HFFc6 (cell line): ENCODE measurements around the gene EMC6. TPM values are rescaled to one million over a fixed set of nuclear protein-coding genes. Genes with fewer than 3 reads are reported as not detected.

Experiments used
- DNase-seq: peaks from one replicate; pipeline ENCODE4 v3.0.0-alpha.2; 2018
- H3K27ac Mint-ChIP-seq: 2 replicates; pipeline ENCODE4 v1.8.0; 2020; ENCODE audit warnings: mild to moderate bottlenecking, mixed read lengths
- H3K27me3 Mint-ChIP-seq: 2 replicates; pipeline ENCODE4 v1.8.0; 2021; ENCODE audit warnings: mild to moderate bottlenecking, moderate library complexity, mixed read lengths; ENCODE audit not compliant: insufficient read depth
- H3K36me3 Mint-ChIP-seq: 2 replicates; pipeline ENCODE4 v1.8.0; 2021; ENCODE audit warnings: low read depth, mixed read lengths
- H3K4me1 Mint-ChIP-seq: 2 replicates; pipeline ENCODE4 v1.8.0; 2020; ENCODE audit warnings: low read depth, mixed read lengths
- H3K4me3 Mint-ChIP-seq: 2 replicates; pipeline ENCODE4 v1.8.0; 2020; ENCODE audit warnings: mild to moderate bottlenecking, moderate library complexity, mixed read lengths
- H3K9me3 Mint-ChIP-seq: 2 replicates; pipeline ENCODE4 v1.8.0; 2020; ENCODE audit warnings: mild to moderate bottlenecking, mixed read lengths
- total RNA-seq, 6 experiments: library from RNA; stranded (reverse); fragmentation: NEBNext Ultra II Directional; extraction: Animal tissue kit (Norgen Biotek cat#: 25700); gene quantifications; 2 replicates in 1 of 6; 3 replicates in 5 of 6; pipeline ENCODE4 v1.2.3, GENCODE V29; 2021
- TF ChIP-seq, protein P1 (sequence below): fragments of 200-600 bp; sonication (generic); IDR thresholded peaks from 2 replicates; pipeline ENCODE4 v1.5.0; 2021; ENCODE audit warnings: antibody characterized with exemption, mild to moderate bottlenecking

The EMC6 gene
- total RNA-seq, 6 experiments from 2014 or later, result 57.6 to 66.8 (median 64.1) TPM

DNA sequence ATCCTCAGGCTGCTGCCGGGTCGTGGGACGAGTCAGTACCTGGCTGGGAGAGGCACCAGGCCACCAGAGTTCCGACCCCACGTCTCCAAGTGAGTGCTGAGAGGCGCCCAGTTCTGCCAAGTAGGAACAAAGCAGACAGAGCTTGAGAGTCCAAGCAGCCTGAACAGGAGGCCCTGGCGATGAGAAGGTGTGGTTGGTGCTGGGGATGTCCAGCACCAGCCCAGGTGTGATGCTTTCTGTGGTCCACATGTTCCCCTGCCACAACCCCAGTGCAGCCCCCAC is 11.1 kb upstream of the EMC6 start:
- no peak for DNase-seq
- Mint-ChIP-seq H3K27ac (no peak overlapping the region), H3K36me3 (no peaks in the 10 kb centered on the region), H3K27me3 (peaks cover 25% of the 10 kb centered on the region), H3K4me1 (peaks cover 14% of the 10 kb centered on the region), H3K4me3 (no peak overlapping the region), H3K9me3 (no peaks in the 10 kb centered on the region)
- TF ChIP-seq, protein P1, sequence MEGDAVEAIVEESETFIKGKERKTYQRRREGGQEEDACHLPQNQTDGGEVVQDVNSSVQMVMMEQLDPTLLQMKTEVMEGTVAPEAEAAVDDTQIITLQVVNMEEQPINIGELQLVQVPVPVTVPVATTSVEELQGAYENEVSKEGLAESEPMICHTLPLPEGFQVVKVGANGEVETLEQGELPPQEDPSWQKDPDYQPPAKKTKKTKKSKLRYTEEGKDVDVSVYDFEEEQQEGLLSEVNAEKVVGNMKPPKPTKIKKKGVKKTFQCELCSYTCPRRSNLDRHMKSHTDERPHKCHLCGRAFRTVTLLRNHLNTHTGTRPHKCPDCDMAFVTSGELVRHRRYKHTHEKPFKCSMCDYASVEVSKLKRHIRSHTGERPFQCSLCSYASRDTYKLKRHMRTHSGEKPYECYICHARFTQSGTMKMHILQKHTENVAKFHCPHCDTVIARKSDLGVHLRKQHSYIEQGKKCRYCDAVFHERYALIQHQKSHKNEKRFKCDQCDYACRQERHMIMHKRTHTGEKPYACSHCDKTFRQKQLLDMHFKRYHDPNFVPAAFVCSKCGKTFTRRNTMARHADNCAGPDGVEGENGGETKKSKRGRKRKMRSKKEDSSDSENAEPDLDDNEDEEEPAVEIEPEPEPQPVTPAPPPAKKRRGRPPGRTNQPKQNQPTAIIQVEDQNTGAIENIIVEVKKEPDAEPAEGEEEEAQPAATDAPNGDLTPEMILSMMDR, result no peak

DNA sequence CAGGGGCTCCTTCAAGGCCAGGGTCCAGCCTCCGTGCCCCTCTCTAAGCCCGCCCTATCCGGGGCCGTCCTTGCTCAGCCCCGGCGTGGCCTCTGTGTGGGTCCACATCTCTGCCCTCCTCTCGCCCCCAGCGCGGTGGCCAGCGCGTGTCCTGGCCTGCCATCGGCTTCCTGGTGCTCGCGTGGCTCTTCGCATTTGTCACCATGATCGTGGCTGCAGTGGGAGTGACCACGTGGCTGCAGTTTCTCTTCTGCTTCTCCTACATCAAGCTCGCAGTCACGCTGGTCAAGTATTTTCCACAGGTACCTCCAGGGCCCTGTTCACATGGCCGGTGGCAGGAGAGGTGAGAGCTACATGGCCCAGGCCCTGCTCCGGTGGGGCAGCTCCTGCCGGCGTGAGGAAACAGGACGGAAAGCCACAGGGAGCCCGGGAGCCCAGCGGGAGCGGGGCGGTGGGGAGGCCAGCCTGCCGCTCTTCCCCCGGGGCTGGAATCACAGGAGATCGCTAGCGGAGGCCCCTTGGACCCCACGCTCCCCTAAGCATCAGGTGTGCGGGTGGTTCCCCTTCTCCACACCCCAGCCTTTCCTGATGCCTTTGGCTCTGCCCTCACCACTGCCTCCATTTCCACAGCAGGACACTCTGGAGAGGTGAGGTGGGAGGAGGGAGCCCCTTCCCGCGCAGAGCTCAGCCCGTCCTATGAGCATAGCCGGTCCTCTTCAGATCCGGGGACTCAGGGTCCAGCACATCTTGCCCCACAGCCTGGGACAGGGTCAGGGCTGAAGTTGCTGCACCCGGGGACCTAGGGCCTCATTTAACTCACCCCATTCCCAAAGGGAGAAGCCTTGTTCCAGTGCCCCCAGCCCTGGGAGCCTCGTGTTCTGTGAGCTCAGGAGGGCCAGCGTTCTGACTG is 10.5 kb upstream of the EMC6 start:
- H3K4me3 Mint-ChIP-seq, result no peak overlapping the region
- DNase-seq, result no peak
- H3K27ac Mint-ChIP-seq, result peak overlapping the region; percentile 29; the same call in 1 of the 2 replicates
- H3K36me3 Mint-ChIP-seq, result no peaks in the 10 kb centered on the region
- peaks cover 28% of the 10 kb centered on the region for H3K27me3 Mint-ChIP-seq
- TF ChIP-seq, protein P1, result no peak
- H3K4me1 Mint-ChIP-seq, result peaks cover 14% of the 10 kb centered on the region
- H3K9me3 Mint-ChIP-seq, result no peaks in the 10 kb centered on the region

DNA sequence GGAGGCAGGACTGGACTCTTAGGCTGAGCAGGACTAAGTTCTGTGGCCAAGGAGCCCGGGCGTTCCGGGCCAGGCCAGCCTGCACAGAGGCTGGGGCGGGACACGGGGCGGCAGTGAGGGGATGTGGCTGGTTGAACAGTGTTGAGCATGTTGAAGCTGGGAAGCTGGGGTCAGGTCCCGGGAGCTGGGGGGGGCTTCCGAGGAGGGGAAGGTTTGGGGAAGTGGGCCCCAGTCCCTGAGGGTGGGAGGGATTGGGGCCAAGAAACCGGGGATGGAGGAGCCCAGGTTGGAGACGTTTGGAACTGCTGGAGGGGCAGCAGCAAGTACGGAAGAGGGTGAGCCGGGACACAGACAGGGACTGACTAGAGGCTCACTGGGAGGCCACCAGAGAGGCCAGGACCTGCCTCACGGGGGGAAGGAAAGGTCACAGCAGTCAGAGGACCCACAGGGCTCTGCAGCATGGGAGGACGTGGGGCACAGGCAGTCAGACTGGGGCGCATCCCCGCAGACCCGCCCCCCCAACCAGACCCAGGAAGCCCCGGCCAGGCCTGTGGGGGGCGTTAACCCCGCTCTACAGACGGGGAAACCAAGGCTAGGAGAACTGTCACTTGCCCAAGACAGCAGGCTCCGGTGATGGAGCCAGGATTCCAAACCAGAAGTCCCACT is 9.7 kb upstream of the EMC6 start:
- Mint-ChIP-seq H3K4me1 (peaks cover 14% of the 10 kb centered on the region), H3K36me3 (no peaks in the 10 kb centered on the region), H3K27ac (peak overlapping the region; percentile 73), H3K27me3 (peaks cover 25% of the 10 kb centered on the region), H3K4me3 (no peak overlapping the region), H3K9me3 (no peaks in the 10 kb centered on the region)
- DNase-seq, result no peak
- TF ChIP-seq, protein P1, result no peak

DNA sequence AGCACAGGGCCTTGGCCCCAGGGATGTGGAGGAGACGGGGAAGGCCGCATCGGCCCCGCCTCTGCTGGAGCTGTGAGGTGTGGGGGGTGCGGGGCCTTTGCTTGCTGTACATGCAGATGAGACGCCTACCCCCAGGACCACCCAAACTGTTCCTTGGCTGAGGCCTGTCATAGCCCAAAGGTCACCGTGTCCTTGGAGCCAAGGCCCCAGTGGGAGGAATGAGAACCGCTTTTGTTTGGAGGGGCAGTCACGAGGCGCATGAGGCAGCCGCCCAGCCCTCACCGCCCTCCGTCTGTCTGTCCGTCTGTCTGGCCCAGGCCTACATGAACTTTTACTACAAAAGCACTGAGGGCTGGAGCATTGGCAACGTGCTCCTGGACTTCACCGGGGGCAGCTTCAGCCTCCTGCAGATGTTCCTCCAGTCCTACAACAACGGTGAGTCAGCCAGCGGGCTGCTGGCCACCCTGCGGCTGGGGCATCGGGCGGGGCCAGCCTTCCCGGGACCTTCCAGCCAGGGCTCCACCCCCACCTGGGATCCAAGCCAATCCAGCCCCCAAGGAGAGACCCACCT is 9.0 kb upstream of the EMC6 start:
- Mint-ChIP-seq H3K9me3 (no peaks in the 10 kb centered on the region), H3K4me1 (peaks cover 14% of the 10 kb centered on the region), H3K27me3 (peaks cover 23% of the 10 kb centered on the region), H3K36me3 (0 out of 2 replicates have a peak, but pooled peaks cover 6% of the 10 kb centered on the region), H3K4me3 (peak overlapping the region; percentile 51; the same call in 1 of the 2 replicates), H3K27ac (peak overlapping the region; percentile 73)
- TF ChIP-seq, protein P1, result peak; percentile 53
- peak; percentile 85 for DNase-seq

DNA sequence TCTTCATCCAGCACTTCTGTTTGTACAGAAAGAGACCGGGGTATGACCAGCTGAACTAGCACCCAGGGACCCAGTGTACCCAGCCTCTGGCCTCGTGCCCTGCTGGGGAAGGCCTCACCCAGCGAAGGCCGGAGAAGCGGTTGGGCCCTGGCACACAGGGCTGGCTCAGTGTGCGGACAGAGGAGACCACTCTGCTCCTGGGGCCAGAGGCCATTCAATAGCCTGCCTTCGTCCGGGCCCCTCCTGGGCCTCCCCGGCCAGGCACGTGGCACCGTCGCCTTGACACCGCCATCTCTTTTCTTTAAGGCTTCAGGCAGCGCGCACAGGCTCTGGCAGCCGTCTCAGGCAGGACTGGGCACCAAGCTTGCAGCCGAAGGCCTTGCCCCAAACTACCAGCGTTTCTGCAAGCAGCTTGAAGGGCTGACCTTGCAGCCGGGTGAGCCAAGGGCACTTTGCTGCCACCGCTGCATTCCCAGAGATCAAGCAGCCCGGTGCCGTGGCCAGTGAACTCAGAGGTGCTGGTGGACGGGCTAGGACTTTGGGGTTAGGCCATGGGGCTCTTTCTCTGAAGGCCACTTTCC is 8.2 kb upstream of the EMC6 start:
- no peak for DNase-seq
- TF ChIP-seq, protein P1, result no peak
- Mint-ChIP-seq H3K27me3 (peaks cover 21% of the 10 kb centered on the region), H3K27ac (no peak overlapping the region; the same call in 1 of the 2 replicates), H3K36me3 (0 out of 2 replicates have a peak, but pooled peaks cover 14% of the 10 kb centered on the region), H3K4me3 (no peak overlapping the region), H3K4me1 (peaks cover 21% of the 10 kb centered on the region), H3K9me3 (no peaks in the 10 kb centered on the region)
